SK-N-SH (cell line): ENCODE results near the gene ZNF490.
"Not testable (repeated sequence)": the region's sequence is repeated elsewhere in the genome, so short reads cannot be mapped to it uniquely, and the experiment has no call there.

Experiments used
- CTCF ChIP-seq: fragments of 200-600 bp; sonication (generic); IDR thresholded peaks from 2 replicates; pipeline ENCODE4 v1.6.1; 2017; ENCODE audit warnings: antibody characterized with exemption, mild to moderate bottlenecking, moderate library complexity
- EP300 ChIP-seq, 2 experiments: IDR thresholded peaks; 2 replicates each; pipeline versions ENCODE4 v1.4.0 to v1.6.1; 2012; ENCODE audit warnings: borderline replicate concordance in 1 of 2, low read depth in 1 of 2, low read length in 1 of 2
- FOXM1 ChIP-seq: IDR thresholded peaks from 2 replicates; pipeline ENCODE4 v1.4.0; 2012; ENCODE audit warnings: low read depth, mild to moderate bottlenecking
- GABPA ChIP-seq: IDR thresholded peaks from 2 replicates; pipeline ENCODE4 v1.4.0; 2012; ENCODE audit warnings: low read depth, mild to moderate bottlenecking
- MAX ChIP-seq: IDR thresholded peaks from 2 replicates; pipeline ENCODE4 v1.4.0; 2012; ENCODE audit warnings: low read depth
- MEF2A ChIP-seq: IDR thresholded peaks from 2 replicates; pipeline ENCODE4 v1.4.0; 2012; ENCODE audit warnings: low read depth, borderline replicate concordance
- POLR2AphosphoS5 ChIP-seq: IDR thresholded peaks from 2 replicates; pipeline ENCODE4 v1.6.1; 2012; ENCODE audit warnings: low read depth, low read length
- RAD21 ChIP-seq: IDR thresholded peaks from 2 replicates; pipeline ENCODE4 v1.6.1; 2012; ENCODE audit warnings: mild to moderate bottlenecking, low read length
- REST ChIP-seq: IDR thresholded peaks from 2 replicates; pipeline ENCODE4 v1.6.1; 2012; ENCODE audit warnings: mild to moderate bottlenecking, low read depth, low read length, moderate library complexity
- RFX5 ChIP-seq: IDR thresholded peaks from 2 replicates; pipeline ENCODE4 v1.6.1; 2012; ENCODE audit warnings: mild to moderate bottlenecking, improper control_type of control experiment, low read length
- SMC3 ChIP-seq: IDR thresholded peaks from 2 replicates; pipeline ENCODE4 v1.6.1; 2012; ENCODE audit warnings: low read depth, low read length, improper control_type of control experiment
- TAF1 ChIP-seq: IDR thresholded peaks from 2 replicates; pipeline ENCODE4 v1.6.1; 2012; ENCODE audit warnings: low read depth, mild to moderate bottlenecking, low read length, moderate library complexity, borderline replicate concordance
- USF2 ChIP-seq: fragments of 150-350 bp; IDR thresholded peaks from 2 replicates; pipeline ENCODE4 v1.6.1; 2017; ENCODE audit warnings: antibody characterized with exemption, low read length, low read depth, borderline replicate concordance
- YY1 ChIP-seq: IDR thresholded peaks from 2 replicates; pipeline ENCODE4 v1.4.0; 2012; ENCODE audit warnings: low read depth, mild to moderate bottlenecking

- TF ChIP-seq CTCF; POLR2AphosphoS5; RAD21; YY1; FOXM1; RFX5; EP300 (IDR thresholded peaks at IDR 0.05; ENCODE audit: borderline replicate concordance in 1 of 2, low read depth in 1 of 2, low read length in 1 of 2); REST; SMC3; USF2; TAF1; GABPA; MAX; MEF2A: not testable (repeated sequence)
Observed at GRCh38 chr19:12566380-12566779, 44.2 kb downstream of the ZNF490 start.
